Skeletal muscle tissue (tissue), 4 donors: Measurements from ENCODE around the gene COL2A1. TPM values are rescaled to one million over a fixed set of nuclear protein-coding genes. Genes with fewer than 3 reads are reported as not detected.

Experiments
- H3K27ac ChIP-seq: one replicate; pipeline ENCODE4 v1.7.0; 2013; ENCODE audit warnings: mild to moderate bottlenecking, low read depth, low read length, inconsistent platforms
- H3K27me3 ChIP-seq, 3 donors: one replicate each; pipeline ENCODE4 v1.7.0; 2013; ENCODE audit warnings: low read length in 3 of 3; ENCODE audit not compliant: control insufficient read depth in 3 of 3, insufficient read depth in 3 of 3
- H3K36me3 ChIP-seq, 3 donors: one replicate each; pipeline ENCODE4 v1.7.0; 2013; ENCODE audit warnings: low read length in 3 of 3; ENCODE audit not compliant: control insufficient read depth in 3 of 3, insufficient read depth in 3 of 3
- H3K4me1 ChIP-seq, 3 donors: one replicate each; pipeline ENCODE4 v1.7.0; 2013; ENCODE audit warnings: low read length in 3 of 3, mild to moderate bottlenecking in 3 of 3; ENCODE audit not compliant: control insufficient read depth in 3 of 3, insufficient read depth in 3 of 3
- H3K4me3 ChIP-seq, 3 donors: one replicate each; pipeline ENCODE4 v1.7.0; 2013; ENCODE audit warnings: low read length in 3 of 3
- H3K9ac ChIP-seq, 3 donors: one replicate each; pipeline ENCODE4 v1.7.0; 2013; ENCODE audit warnings: low read length in 3 of 3, mild to moderate bottlenecking in 3 of 3, moderate library complexity in 2 of 3, low read depth in 1 of 3
- H3K9me3 ChIP-seq, 3 donors: one replicate each; pipeline ENCODE4 v1.7.0; 2013; ENCODE audit warnings: low read length in 3 of 3; ENCODE audit not compliant: control insufficient read depth in 3 of 3
- total RNA-seq: library from RNA; depleted of rRNA; stranded (reverse); fragments of >200 nt; gene quantifications from one replicate; pipeline ENCODE4 v1.2.3, GENCODE V29; 2014
- donor health status: Osteomylitis.

The COL2A1 gene
- total RNA-seq, 1 donor from 2014 or later, result 88.2 TPM

DNA sequence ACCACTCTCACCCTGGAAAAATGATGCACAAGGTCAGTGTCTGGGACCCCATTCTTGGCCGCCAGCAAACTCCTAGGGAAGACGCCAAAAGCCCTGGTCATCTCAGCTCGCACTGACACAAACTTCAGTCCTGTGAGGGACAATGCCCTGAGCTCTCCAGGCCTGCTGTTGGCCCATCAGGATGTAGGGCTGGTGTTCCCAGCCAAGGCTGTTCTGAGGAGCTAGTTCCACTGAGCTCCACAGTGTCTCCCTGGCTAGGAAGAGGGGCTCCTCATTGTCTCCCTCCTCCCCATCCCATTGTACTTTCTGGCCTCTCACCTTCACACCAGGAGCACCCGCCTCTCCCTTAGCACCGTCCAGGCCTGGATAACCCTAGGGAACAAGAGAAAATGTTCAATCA, 10.8 kb downstream of the COL2A1 start:
- Histone ChIP-seq H3K4me1 (peaks cover 23 to 30% (median 25%) of the 10 kb centered on the region in 3 donors), H3K27ac (no peak overlapping the region), H3K9me3 (no peaks in the 10 kb centered on the region)

DNA sequence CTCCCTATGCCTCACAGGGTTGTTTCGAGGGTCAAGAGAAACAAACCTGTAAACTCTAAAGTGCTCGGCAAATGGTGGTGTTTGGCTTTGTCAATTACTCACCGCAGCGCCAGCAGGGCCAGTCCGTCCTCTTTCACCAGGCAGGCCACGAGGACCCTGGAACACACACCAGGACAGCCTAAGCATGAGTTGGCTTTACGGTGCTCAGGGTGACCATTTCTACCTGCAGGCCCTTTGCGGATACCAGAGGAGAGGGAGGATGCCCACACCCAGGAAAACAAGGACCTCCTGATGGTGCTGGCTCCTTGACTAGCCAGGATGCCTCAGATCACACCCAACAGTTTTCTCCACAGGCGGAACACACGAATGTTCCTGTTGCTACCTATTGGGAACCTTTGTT, 11.5 kb downstream of the COL2A1 start:
- H3K4me1 ChIP-seq, result peaks cover 30 to 37% (median 32%) of the 10 kb centered on the region in 3 donors
- no peak overlapping the region for H3K4me3 ChIP-seq
- H3K36me3 ChIP-seq, result no peaks in the 10 kb centered on the region
- no peak overlapping the region for H3K9ac ChIP-seq
- peaks cover 0 to 3% (median 2%) of the 10 kb centered on the region in 3 donors for H3K27me3 ChIP-seq
- no peak overlapping the region for H3K27ac ChIP-seq
- H3K9me3 ChIP-seq, result no peaks in the 10 kb centered on the region

More for the DNA sequence above, 10.8 kb downstream of the COL2A1 start:
- no peaks in the 10 kb centered on the region for H3K36me3 ChIP-seq
- peaks cover 0 to 5% (median 3%) of the 10 kb centered on the region in 3 donors for H3K27me3 ChIP-seq
- H3K4me3 ChIP-seq, result no peak overlapping the region
- H3K9ac ChIP-seq, result no peak overlapping the region

DNA sequence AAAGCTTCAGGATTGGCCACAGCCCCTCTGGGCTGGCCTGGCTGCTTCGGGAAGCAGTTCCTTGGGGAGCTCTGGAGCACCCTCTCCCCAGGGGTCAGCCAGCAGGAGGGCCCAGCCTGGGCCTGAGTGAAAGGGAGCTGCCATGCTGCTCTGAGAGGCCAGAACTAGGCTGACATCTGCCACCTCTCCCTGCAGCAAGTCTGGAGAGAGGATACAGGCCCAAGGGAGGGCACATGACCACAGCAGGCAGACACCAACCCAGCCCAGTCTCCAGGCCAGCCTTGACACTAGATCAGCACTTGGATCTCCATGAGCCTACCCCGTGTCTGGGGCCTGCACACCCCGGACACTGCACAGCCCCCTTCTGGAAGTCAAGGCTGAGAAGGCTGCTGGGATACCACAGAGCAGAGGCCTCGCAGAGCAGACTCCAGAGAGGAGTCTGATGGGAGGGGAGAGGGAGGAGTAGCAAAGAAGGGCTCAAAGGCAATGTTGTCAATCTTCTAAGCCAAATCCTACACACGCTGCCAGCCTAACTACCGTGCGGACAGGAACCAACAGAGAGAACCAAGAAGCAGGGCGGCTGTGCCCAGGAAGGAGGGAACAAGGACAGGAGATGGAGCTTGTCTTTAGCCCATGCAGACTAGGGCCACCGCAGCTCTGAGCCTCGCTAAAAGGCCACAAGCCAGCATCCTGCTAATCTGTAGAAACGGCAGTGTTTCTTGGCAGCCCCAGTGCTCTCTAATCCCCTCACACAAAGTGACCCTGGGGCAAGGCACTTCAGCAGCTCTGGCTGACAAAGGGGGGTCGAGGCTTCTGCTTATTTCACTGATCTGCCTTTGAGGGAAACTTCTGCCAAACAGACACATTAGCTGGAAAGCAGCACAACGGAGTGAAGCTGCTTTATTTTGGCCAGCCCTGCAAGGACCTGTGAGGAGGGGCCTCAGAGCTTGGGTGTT, 12.9 kb downstream of the COL2A1 start:
- no peak overlapping the region for H3K9ac ChIP-seq
- H3K4me3 ChIP-seq, result no peak overlapping the region
- no peaks in the 10 kb centered on the region for H3K36me3 ChIP-seq
- no peaks in the 10 kb centered on the region for H3K9me3 ChIP-seq
- H3K27me3 ChIP-seq, result no peaks in the 10 kb centered on the region
- H3K4me1 ChIP-seq, result peaks cover 30 to 38% (median 36%) of the 10 kb centered on the region in 3 donors
- H3K27ac ChIP-seq, result no peak overlapping the region

DNA sequence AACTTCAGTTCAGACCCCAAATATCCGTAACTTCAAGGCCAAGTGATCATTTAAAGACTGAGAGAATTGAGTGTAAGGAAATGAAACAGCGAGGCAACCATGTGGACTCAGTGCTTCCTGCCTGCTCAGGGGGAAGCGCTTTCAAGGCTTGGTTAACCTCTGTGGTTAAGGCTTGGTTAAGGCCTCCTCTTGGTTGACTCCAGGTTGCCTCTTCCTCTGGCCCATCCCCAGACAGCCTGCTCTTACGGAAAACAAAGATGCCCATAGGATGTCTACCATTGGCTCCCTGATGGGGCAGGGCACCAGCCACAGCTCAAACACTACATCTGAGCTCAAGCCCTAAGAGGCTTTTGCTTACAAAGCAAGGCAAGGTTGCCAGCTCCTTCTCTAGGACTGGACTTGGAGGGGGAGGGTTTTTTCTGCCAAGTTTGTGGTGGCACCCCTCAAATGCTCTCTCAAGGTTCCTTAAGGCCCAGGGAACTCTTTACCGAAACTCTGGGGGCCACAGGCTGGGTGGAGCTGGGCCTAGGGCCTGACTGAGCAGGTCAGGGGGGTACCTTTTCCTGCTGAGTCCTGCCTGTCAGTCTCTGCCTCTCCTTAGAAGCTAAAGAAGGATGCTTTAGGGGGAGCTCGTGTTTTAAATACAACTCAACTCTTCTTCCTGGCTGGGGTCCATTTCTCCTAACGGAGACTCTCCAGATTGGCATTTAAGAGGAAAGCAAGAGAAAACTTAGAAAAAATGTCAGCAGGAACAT, 13.7 kb downstream of the COL2A1 start:
- Histone ChIP-seq H3K27ac (no peak overlapping the region), H3K27me3 (no peaks in the 10 kb centered on the region), H3K36me3 (no peaks in the 10 kb centered on the region), H3K9ac (no peak overlapping the region), H3K9me3 (no peaks in the 10 kb centered on the region), H3K4me1 (peaks cover 22 to 30% (median 28%) of the 10 kb centered on the region in 3 donors), H3K4me3 (no peak overlapping the region)

GRCh38 chr12:47989666-47990065, 14.6 kb downstream of the COL2A1 start:
- Histone ChIP-seq H3K4me1 (peaks cover 18 to 26% (median 24%) of the 10 kb centered on the region in 3 donors), H3K9ac (no peak overlapping the region), H3K27ac (no peak overlapping the region), H3K9me3 (no peaks in the 10 kb centered on the region), H3K36me3 (no peaks in the 10 kb centered on the region), H3K27me3 (no peaks in the 10 kb centered on the region), H3K4me3 (no peak overlapping the region)

GRCh38 chr12:47989023-47989417, 15.3 kb downstream of the COL2A1 start:
- H3K4me3 ChIP-seq, result no peak overlapping the region
- H3K9me3 ChIP-seq, result no peaks in the 10 kb centered on the region
- H3K27ac ChIP-seq, result no peak overlapping the region
- H3K4me1 ChIP-seq, result peaks cover 18 to 26% (median 24%) of the 10 kb centered on the region in 3 donors
- H3K9ac ChIP-seq, result peak overlapping the region in 1 of 3 donors; percentile 60
- no peaks in the 10 kb centered on the region for H3K27me3 ChIP-seq
- no peaks in the 10 kb centered on the region for H3K36me3 ChIP-seq

DNA sequence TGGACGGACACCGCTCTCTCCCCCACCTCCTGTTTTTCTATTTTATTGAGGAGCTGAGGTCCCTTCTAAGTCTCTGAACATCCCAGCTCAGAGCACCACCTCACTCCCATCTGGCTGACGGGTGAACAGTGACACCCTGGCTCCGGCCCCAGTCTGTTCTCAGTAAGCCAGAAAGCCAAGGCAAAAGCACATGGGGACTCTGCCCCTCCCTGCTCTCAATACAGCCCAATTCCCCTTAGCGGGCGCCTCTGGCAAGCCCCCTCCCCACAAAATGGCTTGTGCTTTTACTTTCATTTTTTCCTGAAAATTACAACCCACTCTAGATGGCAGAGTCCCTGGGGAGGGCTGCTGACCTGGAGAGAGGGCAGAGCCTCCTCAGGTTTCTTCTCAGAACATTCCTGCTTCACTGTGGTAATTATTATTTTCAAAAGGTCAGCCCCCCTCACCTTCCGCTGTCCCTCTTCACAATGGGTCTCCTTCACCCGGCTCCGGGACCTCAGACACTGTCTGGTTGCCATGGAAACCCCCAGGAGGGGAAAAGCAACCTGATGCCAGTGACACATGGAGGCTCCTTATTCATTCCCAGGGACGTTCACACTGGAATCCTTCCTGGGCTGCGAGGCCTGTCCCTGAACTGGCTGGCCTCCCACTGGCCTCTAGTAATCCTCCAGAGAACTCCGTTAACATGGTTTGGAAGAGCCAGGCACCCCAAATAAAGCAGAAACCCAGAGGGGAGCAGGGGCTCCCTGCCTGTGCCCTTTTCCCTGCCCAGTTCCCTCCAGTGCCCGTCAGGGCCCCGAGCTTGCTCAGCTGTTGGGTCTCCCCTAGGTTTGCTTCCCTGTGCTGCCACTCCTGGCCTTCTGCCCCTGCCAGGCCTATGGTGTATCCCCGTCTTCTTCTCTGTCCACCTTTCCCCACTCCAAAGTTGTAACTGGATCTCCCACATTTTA, 15.9 kb downstream of the COL2A1 start:
- no peak overlapping the region for H3K27ac ChIP-seq
- H3K4me3 ChIP-seq, result peak overlapping the region in 2 of 3 donors; percentile 21 to 41
- no peaks in the 10 kb centered on the region for H3K9me3 ChIP-seq
- peak overlapping the region; percentile 33 to 60 (median 36) for H3K9ac ChIP-seq
- no peaks in the 10 kb centered on the region for H3K27me3 ChIP-seq
- H3K4me1 ChIP-seq, result peaks cover 18 to 26% (median 24%) of the 10 kb centered on the region in 3 donors
- no peaks in the 10 kb centered on the region for H3K36me3 ChIP-seq

DNA sequence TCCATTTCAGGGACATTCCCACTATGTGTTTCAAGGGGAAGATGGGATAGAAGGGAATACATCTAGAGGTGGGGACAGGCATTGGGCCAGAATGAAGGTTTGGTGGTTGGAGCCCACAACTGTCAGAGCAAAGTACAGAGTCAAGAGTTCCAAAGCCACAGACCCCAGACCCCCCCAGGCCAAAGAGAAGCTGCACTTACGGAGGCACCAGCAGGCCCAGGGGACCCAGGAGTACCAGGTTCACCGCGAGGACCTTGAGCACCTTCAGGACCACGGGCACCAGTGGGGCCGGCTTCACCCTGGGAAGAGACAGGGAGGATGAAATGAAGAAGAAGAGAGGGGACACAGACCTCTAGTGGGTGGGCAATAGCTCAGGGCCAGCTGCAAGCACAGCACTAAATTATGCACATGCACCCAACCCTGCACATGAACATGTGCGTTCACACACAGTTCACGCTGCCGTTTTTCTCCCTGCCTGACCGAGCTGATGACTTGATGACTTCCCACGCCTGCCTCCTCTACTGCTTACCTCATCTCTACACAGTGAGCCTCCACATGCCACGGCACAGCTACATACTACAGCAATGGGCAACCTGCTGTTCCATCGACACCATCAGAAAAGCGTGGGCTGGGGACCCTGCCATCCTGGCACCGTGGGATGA, 16.7 kb downstream of the COL2A1 start:
- H3K4me3 ChIP-seq, result peak overlapping the region in 2 of 3 donors; percentile 21 to 41
- no peak overlapping the region for H3K27ac ChIP-seq
- peak overlapping the region in 1 of 3 donors; percentile 36 for H3K9ac ChIP-seq
- peaks cover 18 to 26% (median 24%) of the 10 kb centered on the region in 3 donors for H3K4me1 ChIP-seq
- no peaks in the 10 kb centered on the region for H3K27me3 ChIP-seq
- H3K36me3 ChIP-seq, result no peaks in the 10 kb centered on the region
- H3K9me3 ChIP-seq, result no peaks in the 10 kb centered on the region

DNA sequence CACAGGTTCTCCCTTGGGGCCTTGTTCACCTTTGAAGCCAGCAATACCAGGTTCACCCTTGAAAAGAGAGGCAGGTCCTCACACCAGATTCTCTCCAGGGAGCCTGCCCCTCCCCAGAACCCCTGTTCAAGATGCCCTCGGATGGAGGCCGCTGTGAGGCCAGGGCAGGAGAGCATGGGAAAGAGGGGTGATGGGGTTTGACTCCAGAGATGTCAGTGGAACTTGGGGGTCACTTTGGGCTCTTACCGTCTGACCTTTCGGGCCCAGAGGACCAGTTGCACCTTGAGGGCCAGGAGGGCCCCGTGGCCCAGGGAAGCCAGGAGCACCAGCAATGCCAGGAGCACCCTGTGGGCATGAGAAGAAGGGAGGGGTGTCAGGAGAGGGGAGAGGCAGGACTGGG, 17.4 kb downstream of the COL2A1 start:
- no peaks in the 10 kb centered on the region for H3K27me3 ChIP-seq
- no peaks in the 10 kb centered on the region for H3K36me3 ChIP-seq
- peaks cover 18 to 26% (median 24%) of the 10 kb centered on the region in 3 donors for H3K4me1 ChIP-seq
- H3K9ac ChIP-seq, result no peak overlapping the region
- no peak overlapping the region for H3K27ac ChIP-seq
- no peak overlapping the region for H3K4me3 ChIP-seq
- no peaks in the 10 kb centered on the region for H3K9me3 ChIP-seq
